ENCODE results near the gene KBTBD2. TPM values are rescaled to one million over a fixed set of nuclear protein-coding genes. Genes with fewer than 3 reads are reported as not detected.
A peak's percentile ranks its signal among the peaks of the same experiment; 100 is the strongest.
"Not testable (repeated sequence)": the region's sequence is repeated elsewhere in the genome, so short reads cannot be mapped to it uniquely, and the experiment has no call there.

KBTBD2 gene
- total RNA-seq, 6 experiments from 2014 or later = 20.8 to 24.5 (median 22.0) TPM

GRCh38 chr7:32860090-32860489 lies 31.5 kb downstream of the KBTBD2 start:
- Mint-ChIP-seq H3K9me3 (no peaks in the 10 kb centered on the region), H3K27me3 (ENCODE audit: insufficient read depth) (peaks cover 3% of the 10 kb centered on the region; the same call in 1 of the 2 replicates), H3K27ac (no peak overlapping the region), H3K36me3 (ENCODE audit: low read depth) (peaks cover 8% of the 10 kb centered on the region; the same call in 1 of the 2 replicates), H3K4me1 (ENCODE audit: low read depth) (peaks cover 7% of the 10 kb centered on the region; the same call in 1 of the 2 replicates), H3K4me3 (no peak overlapping the region)
- DNase-seq = no peak
- no peak for TF ChIP-seq CTCF (IDR thresholded peaks at IDR 0.05)

GRCh38 chr7:32858648-32859047 lies 32.9 kb downstream of the KBTBD2 start:
- Mint-ChIP-seq H3K9me3 (no peaks in the 10 kb centered on the region), H3K4me1 (ENCODE audit: low read depth) (peaks cover 6% of the 10 kb centered on the region; the same call in 1 of the 2 replicates), H3K36me3 (ENCODE audit: low read depth) (no peaks in the 10 kb centered on the region; the same call in 1 of the 2 replicates), H3K27ac (no peak overlapping the region), H3K4me3 (no peak overlapping the region), H3K27me3 (ENCODE audit: insufficient read depth) (peaks cover 3% of the 10 kb centered on the region; the same call in 1 of the 2 replicates)
- DNase-seq = no peak
- no peak for TF ChIP-seq CTCF (IDR thresholded peaks at IDR 0.05)

- DNase-seq; H3K4me1 Mint-ChIP-seq (ENCODE audit: low read depth); H3K27me3 Mint-ChIP-seq (ENCODE audit: insufficient read depth); H3K27ac Mint-ChIP-seq; H3K9me3 Mint-ChIP-seq; H3K36me3 Mint-ChIP-seq (ENCODE audit: low read depth); H3K4me3 Mint-ChIP-seq: not testable (repeated sequence)
Observed at GRCh38 chr7:32857063-32857462, 34.5 kb downstream of the KBTBD2 start.

GRCh38 chr7:32855837-32856775 lies 35.5 kb downstream of the KBTBD2 start:
- not testable (repeated sequence) for H3K4me1 Mint-ChIP-seq (ENCODE audit: low read depth); H3K36me3 Mint-ChIP-seq (ENCODE audit: low read depth); H3K27ac Mint-ChIP-seq; H3K4me3 Mint-ChIP-seq; H3K27me3 Mint-ChIP-seq (ENCODE audit: insufficient read depth); DNase-seq; H3K9me3 Mint-ChIP-seq

GRCh38 chr7:32850654-32851053 lies 40.9 kb downstream of the KBTBD2 start:
- not testable (repeated sequence) for H3K27ac Mint-ChIP-seq; DNase-seq; H3K4me3 Mint-ChIP-seq; H3K27me3 Mint-ChIP-seq (ENCODE audit: insufficient read depth); H3K9me3 Mint-ChIP-seq; H3K36me3 Mint-ChIP-seq (ENCODE audit: low read depth)
- H3K4me1 Mint-ChIP-seq (ENCODE audit: low read depth) = peaks cover 13% of the 10 kb centered on the region

- not testable (repeated sequence) for H3K4me3 Mint-ChIP-seq; H3K27me3 Mint-ChIP-seq (ENCODE audit: insufficient read depth); H3K9me3 Mint-ChIP-seq; DNase-seq; H3K36me3 Mint-ChIP-seq (ENCODE audit: low read depth); H3K27ac Mint-ChIP-seq
- H3K4me1 Mint-ChIP-seq (ENCODE audit: low read depth) = peaks cover 13% of the 10 kb centered on the region
Observed at GRCh38 chr7:32848655-32849054, 42.9 kb downstream of the KBTBD2 start.

GRCh38 chr7:32846630-32847225 lies 44.8 kb downstream of the KBTBD2 start:
- Mint-ChIP-seq H3K27me3 (ENCODE audit: insufficient read depth) (no peaks in the 10 kb centered on the region; the same call in 1 of the 2 replicates), H3K36me3 (ENCODE audit: low read depth) (no peaks in the 10 kb centered on the region), H3K27ac (no peak overlapping the region), H3K4me1 (ENCODE audit: low read depth) (peaks cover 13% of the 10 kb centered on the region), H3K4me3 (peak overlapping the region; percentile 54; the same call in 1 of the 2 replicates), H3K9me3 (no peaks in the 10 kb centered on the region)
- peak; percentile 93 for TF ChIP-seq CTCF (IDR thresholded peaks at IDR 0.05)
- DNase-seq = peak; percentile 61

GRCh38 chr7:32844748-32845147 lies 46.8 kb downstream of the KBTBD2 start:
- H3K27ac Mint-ChIP-seq; H3K36me3 Mint-ChIP-seq (ENCODE audit: low read depth); H3K4me3 Mint-ChIP-seq; H3K9me3 Mint-ChIP-seq; DNase-seq; H3K27me3 Mint-ChIP-seq (ENCODE audit: insufficient read depth): not testable (repeated sequence)
- peaks cover 13% of the 10 kb centered on the region for H3K4me1 Mint-ChIP-seq (ENCODE audit: low read depth)

- H3K27ac Mint-ChIP-seq; H3K27me3 Mint-ChIP-seq (ENCODE audit: insufficient read depth); DNase-seq; H3K4me3 Mint-ChIP-seq; H3K36me3 Mint-ChIP-seq (ENCODE audit: low read depth); H3K9me3 Mint-ChIP-seq: not testable (repeated sequence)
- H3K4me1 Mint-ChIP-seq (ENCODE audit: low read depth) = peaks cover 13% of the 10 kb centered on the region
Observed at GRCh38 chr7:32843763-32844162, 47.8 kb downstream of the KBTBD2 start.

- not testable (repeated sequence) for H3K4me3 Mint-ChIP-seq; H3K36me3 Mint-ChIP-seq (ENCODE audit: low read depth); H3K27ac Mint-ChIP-seq; DNase-seq; H3K27me3 Mint-ChIP-seq (ENCODE audit: insufficient read depth); H3K9me3 Mint-ChIP-seq; H3K4me1 Mint-ChIP-seq (ENCODE audit: low read depth)
Observed at GRCh38 chr7:32839846-32840245, 51.7 kb downstream of the KBTBD2 start.
